ENCODE data around the gene IFT20.

Gene IFT20

GRCh38 chr17:28334666-28335200 lies 539 bp downstream of the IFT20 start:
- DNase-seq (ENCODE audit: low spot score): no peak

GRCh38 chr17:28334171-28334570 lies 1.1 kb downstream of the IFT20 start:
- DNase-seq (ENCODE audit: low spot score): no peak

- DNase-seq (ENCODE audit: low spot score): no peak
Observed at GRCh38 chr17:28333083-28333746, 2.1 kb downstream of the IFT20 start.

GRCh38 chr17:28331891-28332420 lies 3.3 kb downstream of the IFT20 start:
- DNase-seq (ENCODE audit: low spot score): no peak

GRCh38 chr17:28330671-28331070 lies 4.6 kb downstream of the IFT20 start:
- DNase-seq (ENCODE audit: low spot score): no peak

GRCh38 chr17:28328325-28328724 lies 6.9 kb downstream of the IFT20 start:
- DNase-seq (ENCODE audit: low spot score): no peak

GRCh38 chr17:28327709-28328108 lies 7.6 kb downstream of the IFT20 start:
- no peak for DNase-seq (ENCODE audit: low spot score)

GRCh38 chr17:28327031-28327607 lies 8.2 kb downstream of the IFT20 start:
- DNase-seq (ENCODE audit: low spot score): no peak

- no peak for DNase-seq (ENCODE audit: low spot score)
Observed at GRCh38 chr17:28326114-28326513, 9.2 kb downstream of the IFT20 start.

GRCh38 chr17:28325211-28325610 lies 10.1 kb downstream of the IFT20 start:
- DNase-seq (ENCODE audit: low spot score): no peak

- no peak for DNase-seq (ENCODE audit: low spot score)
Observed at GRCh38 chr17:28324781-28325180, 10.5 kb downstream of the IFT20 start.

- no peak for DNase-seq (ENCODE audit: low spot score)
Observed at GRCh38 chr17:28324267-28324745, 11.0 kb downstream of the IFT20 start.

- no peak for DNase-seq (ENCODE audit: low spot score)
Observed at GRCh38 chr17:28320215-28321061, 14.8 kb downstream of the IFT20 start.

- DNase-seq (ENCODE audit: low spot score): no peak
Observed at GRCh38 chr17:28319598-28319935, 15.7 kb downstream of the IFT20 start.

GRCh38 chr17:28318759-28319597 lies 16.3 kb downstream of the IFT20 start, which contains the start of gene TMEM97:
TMEM97 (plus strand) TSS chr17:28319200; CDS start chr17:28319240, 40 bp downstream.
- DNase-seq (ENCODE audit: low spot score): peak; percentile 97

GRCh38 chr17:28317966-28318758 lies 17.1 kb downstream of the IFT20 start:
- peak; percentile 30 for DNase-seq (ENCODE audit: low spot score)

GRCh38 chr17:28317099-28317965 lies 17.9 kb downstream of the IFT20 start:
- DNase-seq (ENCODE audit: low spot score): no peak

GRCh38 chr17:28315846-28316705 lies 19.2 kb downstream of the IFT20 start:
- DNase-seq (ENCODE audit: low spot score): no peak

GRCh38 chr17:28313841-28314240 lies 21.4 kb downstream of the IFT20 start:
- no peak for DNase-seq (ENCODE audit: low spot score)
